Esophagus muscularis mucosa (tissue), 3 donors: ENCODE measurements around the gene COG2.

Experiments
- POLR2A ChIP-seq: fragments of 450-650 bp; IDR thresholded peaks from one replicate; pipeline ENCODE4 v1.6.1; 2017; ENCODE audit warnings: antibody characterized with exemption, moderate library complexity, mild to moderate bottlenecking, low read depth
- POLR2AphosphoS5 ChIP-seq, 2 donors: sonication (generic); formaldehyde crosslinking; IDR thresholded peaks; one replicate each; pipeline ENCODE4 v1.6.1; 2017; ENCODE audit warnings: antibody characterized with exemption in 2 of 2
- TF ChIP-seq, protein P1 (sequence below), 3 experiments: fragments of 200-600 bp in 2 of 3; fragments of 450-650 bp in 1 of 3; sonication (generic) in 2 of 3; IDR thresholded peaks; one replicate each; pipeline ENCODE4 v1.5.1; 2017 to 2019; ENCODE audit warnings: antibody characterized with exemption in 3 of 3, mild to moderate bottlenecking in 2 of 3, moderate library complexity in 1 of 3

DNA sequence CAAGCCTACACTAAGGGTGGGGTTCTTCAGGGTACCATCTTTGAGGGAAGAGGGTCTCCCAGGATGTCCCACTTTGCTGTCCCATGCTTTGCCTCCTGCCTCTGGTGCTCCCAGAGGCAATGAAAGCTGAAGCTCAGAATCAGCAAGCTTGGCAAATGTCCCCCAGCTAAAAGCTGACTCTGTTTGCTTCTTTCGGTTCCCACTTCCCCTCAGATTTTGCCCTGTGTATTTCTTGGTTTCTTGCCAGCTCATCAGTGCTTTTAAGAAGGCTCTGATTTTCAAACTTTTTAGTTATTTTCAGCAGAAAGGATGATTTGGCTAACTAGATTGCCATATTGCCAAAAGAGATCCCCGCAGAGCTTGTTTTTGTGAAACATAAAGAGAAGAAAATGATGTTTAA lies 33.1 kb upstream of the COG2 start:
- TF ChIP-seq, protein P1, sequence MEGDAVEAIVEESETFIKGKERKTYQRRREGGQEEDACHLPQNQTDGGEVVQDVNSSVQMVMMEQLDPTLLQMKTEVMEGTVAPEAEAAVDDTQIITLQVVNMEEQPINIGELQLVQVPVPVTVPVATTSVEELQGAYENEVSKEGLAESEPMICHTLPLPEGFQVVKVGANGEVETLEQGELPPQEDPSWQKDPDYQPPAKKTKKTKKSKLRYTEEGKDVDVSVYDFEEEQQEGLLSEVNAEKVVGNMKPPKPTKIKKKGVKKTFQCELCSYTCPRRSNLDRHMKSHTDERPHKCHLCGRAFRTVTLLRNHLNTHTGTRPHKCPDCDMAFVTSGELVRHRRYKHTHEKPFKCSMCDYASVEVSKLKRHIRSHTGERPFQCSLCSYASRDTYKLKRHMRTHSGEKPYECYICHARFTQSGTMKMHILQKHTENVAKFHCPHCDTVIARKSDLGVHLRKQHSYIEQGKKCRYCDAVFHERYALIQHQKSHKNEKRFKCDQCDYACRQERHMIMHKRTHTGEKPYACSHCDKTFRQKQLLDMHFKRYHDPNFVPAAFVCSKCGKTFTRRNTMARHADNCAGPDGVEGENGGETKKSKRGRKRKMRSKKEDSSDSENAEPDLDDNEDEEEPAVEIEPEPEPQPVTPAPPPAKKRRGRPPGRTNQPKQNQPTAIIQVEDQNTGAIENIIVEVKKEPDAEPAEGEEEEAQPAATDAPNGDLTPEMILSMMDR (IDR thresholded peaks at IDR 0.05), result no peak
- TF ChIP-seq POLR2A, result no peak
- TF ChIP-seq POLR2AphosphoS5 (IDR thresholded peaks at IDR 0.05), result no peak
